ENCODE data around the gene SGMS1.

GRCh38 chr10:50469778-50470193 is 154.0 kb downstream of the SGMS1 start:
- TF ChIP-seq CTCF (IDR thresholded peaks at IDR 0.05) (no peak), POLR2A (IDR thresholded peaks at IDR 0.05) (no peak)
